PC-9 (cell line): ENCODE results near the gene UST. TPM values are rescaled to one million over a fixed set of nuclear protein-coding genes. Genes with fewer than 3 reads are reported as not detected.

Experiments
- BruUV-seq: library from RNA; stranded (reverse); fragments of 400-500 nt; replicated peaks from 2 replicates; lab custom pipeline; 2021; lab: Mats Ljungman, UMichigan
- CTCF ChIA-PET: fragments of 300-600 bp; sonication (Branson Sonifier 250); formaldehyde crosslinking; loops from one replicate; lab custom pipeline; 2022; ENCODE audit warnings: antibody characterized with exemption; lab: Charles Lee
- POLR2A ChIA-PET: fragments of 300-600 bp; sonication (Branson Sonifier 250); formaldehyde crosslinking; loops from one replicate; lab custom pipeline; 2022; ENCODE audit warnings: antibody characterized with exemption; ENCODE audit not compliant: unreplicated experiment; lab: Charles Lee
- DNase-seq, 2 experiments: peaks; one replicate each; pipeline versions ENCODE4 v3.0.0 to v3.0.0-alpha.2; 2015 to 2022; ENCODE audit warnings: mixed read lengths in 1 of 2
- H2AFZ ChIP-seq: fragments of 200-600 bp; sonication (generic); 2 replicates; pipeline ENCODE4 v1.8.1; 2017; ENCODE audit warnings: antibody characterized with exemption
- H3F3A ChIP-seq: fragments of 200-600 bp; sonication (generic); 2 replicates; pipeline ENCODE4 v1.8.1; 2017; ENCODE audit warnings: antibody characterized with exemption, mild to moderate bottlenecking, low read depth; ENCODE audit not compliant: insufficient read depth
- H3K27ac ChIP-seq: fragments of 200-600 bp; sonication (generic); 2 replicates; pipeline ENCODE4 v1.6.1; 2016; ENCODE audit warnings: mixed run types
- H3K27me3 ChIP-seq: fragments of 200-600 bp; sonication (generic); 2 replicates; pipeline ENCODE4 v1.6.1; 2016; ENCODE audit warnings: low read depth, mixed run types; ENCODE audit not compliant: insufficient read depth
- H3K36me3 ChIP-seq: fragments of 200-600 bp; sonication (generic); 2 replicates; pipeline ENCODE4 v1.6.1; 2016; ENCODE audit warnings: low read depth, mixed run types
- H3K4me1 ChIP-seq: fragments of 200-600 bp; sonication (generic); replicated peaks from 2 replicates; pipeline ENCODE4 v1.6.1; 2016; ENCODE audit warnings: mixed run types; ENCODE audit not compliant: insufficient read depth
- H3K4me2 ChIP-seq: fragments of 200-600 bp; sonication (generic); 2 replicates; pipeline ENCODE4 v1.6.1; 2017; ENCODE audit warnings: mixed run types
- H3K4me3 ChIP-seq: fragments of 200-600 bp; sonication (generic); 2 replicates; pipeline ENCODE4 v1.6.1; 2016; ENCODE audit warnings: mixed run types
- H3K79me2 ChIP-seq: fragments of 200-600 bp; sonication (generic); 2 replicates; pipeline ENCODE4 v1.6.1; 2017; ENCODE audit warnings: low read depth, mixed run types
- H3K9me2 ChIP-seq: fragments of 200-600 bp; sonication (generic); 2 replicates; pipeline ENCODE4 v1.8.1; 2017; ENCODE audit warnings: mild to moderate bottlenecking; ENCODE audit not compliant: insufficient read depth
- H3K9me3 ChIP-seq: fragments of 200-600 bp; sonication (generic); 2 replicates; pipeline ENCODE4 v1.8.1; 2016; ENCODE audit warnings: low read depth; ENCODE audit not compliant: insufficient read depth
- H4K20me1 ChIP-seq: fragments of 200-600 bp; sonication (generic); 2 replicates; pipeline ENCODE4 v1.8.1; 2017; ENCODE audit not compliant: insufficient read depth
- CTCF ChIP-seq: fragments of 200-600 bp; sonication (generic); conservative IDR thresholded peaks from 2 replicates; pipeline ENCODE4 v1.6.1; 2017; ENCODE audit warnings: mixed run types, antibody characterized with exemption, mild to moderate bottlenecking, moderate library complexity
- EZH2 ChIP-seq: fragments of 200-600 bp; sonication (generic); IDR thresholded peaks from 2 replicates; pipeline ENCODE4 v1.8.0; 2017; ENCODE audit warnings: antibody characterized with exemption, low read depth
- intact Hi-C: fragments of 100-400 bp; cut with micrococcal nuclease; formaldehyde crosslinking; loops from one replicate; pipeline ENCODE4 v1.10.0; 2022; ENCODE audit not compliant: unreplicated experiment
- total RNA-seq: library from RNA; stranded (reverse); gene quantifications from 2 replicates; pipeline ENCODE4 v1.2.3, GENCODE V29; 2021

The UST gene
- total RNA-seq, 1 experiment from 2014 or later, result 4.2 TPM

- DNase-seq, result no peak
- Histone ChIP-seq H3K79me2 (no peaks in the 10 kb centered on the region), H3F3A (no peaks in the 10 kb centered on the region), H3K4me3 (no peak overlapping the region), H4K20me1 (no peaks in the 10 kb centered on the region), H3K9me3 (no peaks in the 10 kb centered on the region), H2AFZ (no peak overlapping the region), H3K4me2 (no peak overlapping the region), H3K4me1 (no peaks in the 10 kb centered on the region), H3K36me3 (no peaks in the 10 kb centered on the region), H3K9me2 (no peaks in the 10 kb centered on the region), H3K27me3 (no peaks in the 10 kb centered on the region), H3K27ac (no peak overlapping the region)
- no TSS peak for BruUV-seq
- TF ChIP-seq CTCF (no peak), EZH2 (no peak)
- CTCF ChIA-PET, result interaction anchor here (0.6 kb wide), 1 partner anchor 25 kb away, joined by 6 read pairs; no protein-coding TSS in a partner anchor
- POLR2A ChIA-PET, result no interaction called here
- intact Hi-C loops, result no loop called here
These were observed 83.8 kb downstream of the UST start for GRCh38 chr6:148830614-148831013.

GRCh38 chr6:148831064-148831463 is 84.2 kb downstream of the UST start:
- TF ChIP-seq CTCF (no peak), EZH2 (no peak)
- H3K36me3 ChIP-seq, result no peaks in the 10 kb centered on the region
- H3F3A ChIP-seq, result no peaks in the 10 kb centered on the region
- no peak overlapping the region for H2AFZ ChIP-seq
- H3K4me1 ChIP-seq, result no peaks in the 10 kb centered on the region
- no peaks in the 10 kb centered on the region for H3K9me3 ChIP-seq
- no peaks in the 10 kb centered on the region for H3K79me2 ChIP-seq
- intact Hi-C loops, result no loop called here
- no peak for DNase-seq
- no peak overlapping the region for H3K4me3 ChIP-seq
- ChIA-PET CTCF (interaction anchor here (0.6 kb wide), 1 partner anchor 25 kb away, joined by 6 read pairs; no protein-coding TSS in a partner anchor), POLR2A (no interaction called here)
- H3K4me2 ChIP-seq, result no peak overlapping the region
- H3K9me2 ChIP-seq, result no peaks in the 10 kb centered on the region
- no peak overlapping the region for H3K27ac ChIP-seq
- no peaks in the 10 kb centered on the region for H3K27me3 ChIP-seq
- BruUV-seq, result no TSS peak
- no peaks in the 10 kb centered on the region for H4K20me1 ChIP-seq

- DNase-seq, result no peak
- Histone ChIP-seq H3K27me3 (no peaks in the 10 kb centered on the region), H2AFZ (no peak overlapping the region), H3K4me1 (no peaks in the 10 kb centered on the region), H3K4me2 (no peak overlapping the region), H3K27ac (no peak overlapping the region), H3K9me2 (no peaks in the 10 kb centered on the region), H3K4me3 (no peak overlapping the region), H3K36me3 (no peaks in the 10 kb centered on the region), H3F3A (no peaks in the 10 kb centered on the region), H4K20me1 (no peaks in the 10 kb centered on the region), H3K9me3 (no peaks in the 10 kb centered on the region), H3K79me2 (no peaks in the 10 kb centered on the region)
- ChIA-PET POLR2A (no interaction called here), CTCF (no interaction called here)
- no peak for TF ChIP-seq EZH2
- no peak for TF ChIP-seq CTCF
- BruUV-seq, result no TSS peak
- intact Hi-C loops, result no loop called here
These were observed 84.7 kb downstream of the UST start for GRCh38 chr6:148831531-148831930.
